NT2/D1 (cell line): Measurements from ENCODE around the gene NPTX2.

ENCODE experiments used
- SUZ12 ChIP-seq: IDR thresholded peaks from 2 replicates; pipeline ENCODE4 v1.6.1; 2011; ENCODE audit not compliant: insufficient read length, insufficient read depth; ENCODE audit errors: extremely low read depth
- YY1 ChIP-seq: IDR thresholded peaks from 2 replicates; pipeline ENCODE4 v1.6.1; 2011; ENCODE audit not compliant: insufficient read length, insufficient read depth
- ZNF274 ChIP-seq: IDR thresholded peaks from 2 replicates; pipeline ENCODE4 v1.6.1; 2011; ENCODE audit warnings: mild to moderate bottlenecking, low read depth, low read length

GRCh38 chr7:98627413-98627790, 10.3 kb downstream of the NPTX2 start:
- TF ChIP-seq YY1 (no peak), ZNF274 (no peak), SUZ12 (no peak)
